Neural cell (in vitro differentiated cells): Measurements from ENCODE around the gene ELP4. TPM values are rescaled to one million over a fixed set of nuclear protein-coding genes. Genes with fewer than 3 reads are reported as not detected.
"Not testable (repeated sequence)": the region's sequence is repeated elsewhere in the genome, so short reads cannot be mapped to it uniquely, and the experiment has no call there.

Experiments
- H2AFZ ChIP-seq: fragments of 200-600, 300-800 bp; sonication (generic), shearing (Covaris generic); 2 replicates; pipeline ENCODE4 v1.6.0; 2014; ENCODE audit warnings: low read depth, mild to moderate bottlenecking, antibody characterized with exemption, low read length, moderate library complexity
- H3F3A ChIP-seq: fragments of 200-600 bp; shearing (Covaris generic); 2 replicates; pipeline ENCODE4 v1.6.1; 2016; ENCODE audit warnings: mild to moderate bottlenecking, moderate library complexity, mixed read lengths, antibody characterized with exemption, low read length; ENCODE audit not compliant: insufficient read depth, poor library complexity, severe bottlenecking
- H3K27ac ChIP-seq: fragments of 200-600, 300-800 bp; sonication (generic), shearing (Covaris generic); 2 replicates; pipeline ENCODE4 v1.5.1; 2014; ENCODE audit warnings: mild to moderate bottlenecking, low read length, moderate library complexity
- H3K27me3 ChIP-seq: fragments of 300-800, 200-600 bp; sonication (generic), shearing (Covaris generic); 2 replicates; pipeline ENCODE4 v1.6.0; 2014; ENCODE audit warnings: mild to moderate bottlenecking, low read depth, low read length, moderate library complexity; ENCODE audit not compliant: insufficient read depth
- H3K36me3 ChIP-seq: fragments of 300-800, 200-600 bp; sonication (generic), shearing (Covaris generic); 2 replicates; pipeline ENCODE4 v1.5.1; 2014; ENCODE audit warnings: mild to moderate bottlenecking, antibody characterized with exemption, low read length, moderate library complexity; ENCODE audit not compliant: insufficient read depth
- H3K4me2 ChIP-seq: fragments of 300-800, 200-600 bp; sonication (generic), shearing (Covaris generic); 2 replicates; pipeline ENCODE4 v1.6.0; 2014; ENCODE audit warnings: mild to moderate bottlenecking, low read length
- H3K4me3 ChIP-seq: fragments of 300-800, 200-600 bp; sonication (generic), shearing (Covaris generic); 2 replicates; pipeline ENCODE4 v1.5.1; 2014; ENCODE audit warnings: mild to moderate bottlenecking, low read length, moderate library complexity
- H3K79me2 ChIP-seq: fragments of 200-600 bp; shearing (Covaris generic); replicated peaks from 2 replicates; pipeline ENCODE4 v1.6.0; 2014; ENCODE audit warnings: mild to moderate bottlenecking, low read length, moderate library complexity; ENCODE audit not compliant: insufficient read depth
- H3K9ac ChIP-seq: fragments of 300-800, 200-600 bp; sonication (generic), shearing (Covaris generic); 2 replicates; pipeline ENCODE4 v1.6.1; 2016; ENCODE audit warnings: mild to moderate bottlenecking, low read length, mixed read lengths
- H3K9me2 ChIP-seq: fragments of 200-600 bp; shearing (Covaris generic); 2 replicates; pipeline ENCODE4 v1.6.1; 2016; ENCODE audit warnings: mild to moderate bottlenecking, low read length, mixed read lengths; ENCODE audit not compliant: insufficient read depth
- H3K9me3 ChIP-seq: fragments of 200-600, 300-800 bp; sonication (generic), shearing (Covaris generic); 2 replicates; pipeline ENCODE4 v1.6.1; 2016; ENCODE audit warnings: mild to moderate bottlenecking, mixed run types, low read length, moderate library complexity, mixed read lengths
- H4K20me1 ChIP-seq: fragments of 200-600 bp; shearing (Covaris generic); 2 replicates; pipeline ENCODE4 v1.6.1; 2016; ENCODE audit warnings: mild to moderate bottlenecking, mixed run types; ENCODE audit not compliant: insufficient read depth
- EP300 ChIP-seq: fragments of 450-650 bp; conservative IDR thresholded peaks from 2 replicates; pipeline ENCODE4 v1.6.1; 2014; ENCODE audit warnings: antibody characterized with exemption, mild to moderate bottlenecking, moderate library complexity; ENCODE audit not compliant: poor library complexity, severe bottlenecking
- EZH2 ChIP-seq: fragments of 200-600, 300-800 bp; shearing (Covaris generic), sonication (generic); IDR thresholded peaks from 2 replicates; pipeline ENCODE4 v1.6.1; 2014; ENCODE audit warnings: antibody characterized with exemption, low read length, borderline replicate concordance, mild to moderate bottlenecking; ENCODE audit not compliant: insufficient read depth, poor library complexity, severe bottlenecking
- MXI1 ChIP-seq: fragments of 450-650 bp; conservative IDR thresholded peaks from 2 replicates; pipeline ENCODE4 v1.6.1; 2014; ENCODE audit warnings: antibody characterized with exemption, mild to moderate bottlenecking; ENCODE audit not compliant: poor library complexity, severe bottlenecking
- POLR2AphosphoS5 ChIP-seq: IDR thresholded peaks from 2 replicates; pipeline ENCODE4 v1.6.1; 2012
- RAD21 ChIP-seq: fragments of 450-650 bp; conservative IDR thresholded peaks from 2 replicates; pipeline ENCODE4 v1.6.1; 2014; ENCODE audit warnings: antibody characterized with exemption, mild to moderate bottlenecking, moderate library complexity
- REST ChIP-seq: IDR thresholded peaks from 2 replicates; pipeline ENCODE4 v1.6.1; 2012; ENCODE audit warnings: borderline replicate concordance
- SMC3 ChIP-seq: fragments of 450-650 bp; conservative IDR thresholded peaks from 2 replicates; pipeline ENCODE4 v1.6.1; 2014; ENCODE audit warnings: antibody characterized with exemption, mild to moderate bottlenecking, moderate library complexity; ENCODE audit not compliant: poor library complexity
- TAF1 ChIP-seq: IDR thresholded peaks from 2 replicates; pipeline ENCODE4 v1.6.1; 2012; ENCODE audit warnings: low read depth
- polyA plus RNA-seq: library from polyadenylated mRNA; depleted of rRNA; stranded (reverse); fragments of >200 nt; gene quantifications from 2 replicates; pipeline ENCODE4 v1.2.3, GENCODE V29; 2014
- TF ChIP-seq, protein P1 (sequence below): fragments of 450-650 bp; IDR thresholded peaks from 2 replicates; pipeline ENCODE4 v1.5.1; 2014; ENCODE audit warnings: antibody characterized with exemption, mild to moderate bottlenecking, moderate library complexity; ENCODE audit not compliant: poor library complexity, severe bottlenecking

Gene ELP4
- polyA plus RNA-seq, 1 donor from 2014 or later, result 30.4 TPM

DNA sequence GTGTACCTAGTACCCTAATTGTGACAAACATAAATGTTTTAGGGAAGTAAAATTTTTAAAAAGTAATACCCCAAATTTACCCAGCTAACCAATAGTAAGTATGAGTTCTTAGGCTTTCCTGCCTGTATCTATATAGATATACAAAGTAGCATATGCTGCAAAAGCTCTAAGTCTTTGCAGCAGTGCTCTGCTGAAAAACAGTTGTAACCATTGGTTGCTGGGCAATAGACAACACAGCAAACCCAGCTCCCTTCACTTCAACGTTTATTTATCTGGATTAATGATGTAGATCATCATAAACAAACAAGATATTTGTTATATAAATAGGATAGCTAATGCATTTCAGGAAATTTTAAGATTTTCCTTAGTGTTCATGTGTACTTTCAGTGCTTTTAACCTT is 218.9 kb downstream of the ELP4 start:
- TF ChIP-seq EZH2 (no peak), EP300 (no peak), SMC3 (no peak), POLR2AphosphoS5 (no peak), TAF1 (no peak), MXI1 (no peak), REST (no peak), RAD21 (no peak)
- TF ChIP-seq, protein P1, sequence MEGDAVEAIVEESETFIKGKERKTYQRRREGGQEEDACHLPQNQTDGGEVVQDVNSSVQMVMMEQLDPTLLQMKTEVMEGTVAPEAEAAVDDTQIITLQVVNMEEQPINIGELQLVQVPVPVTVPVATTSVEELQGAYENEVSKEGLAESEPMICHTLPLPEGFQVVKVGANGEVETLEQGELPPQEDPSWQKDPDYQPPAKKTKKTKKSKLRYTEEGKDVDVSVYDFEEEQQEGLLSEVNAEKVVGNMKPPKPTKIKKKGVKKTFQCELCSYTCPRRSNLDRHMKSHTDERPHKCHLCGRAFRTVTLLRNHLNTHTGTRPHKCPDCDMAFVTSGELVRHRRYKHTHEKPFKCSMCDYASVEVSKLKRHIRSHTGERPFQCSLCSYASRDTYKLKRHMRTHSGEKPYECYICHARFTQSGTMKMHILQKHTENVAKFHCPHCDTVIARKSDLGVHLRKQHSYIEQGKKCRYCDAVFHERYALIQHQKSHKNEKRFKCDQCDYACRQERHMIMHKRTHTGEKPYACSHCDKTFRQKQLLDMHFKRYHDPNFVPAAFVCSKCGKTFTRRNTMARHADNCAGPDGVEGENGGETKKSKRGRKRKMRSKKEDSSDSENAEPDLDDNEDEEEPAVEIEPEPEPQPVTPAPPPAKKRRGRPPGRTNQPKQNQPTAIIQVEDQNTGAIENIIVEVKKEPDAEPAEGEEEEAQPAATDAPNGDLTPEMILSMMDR, result no peak
- Histone ChIP-seq H3K79me2 (no peaks in the 10 kb centered on the region), H3K27ac (no peak overlapping the region), H3K9me2 (no peaks in the 10 kb centered on the region), H3K9ac (no peak overlapping the region), H4K20me1 (no peaks in the 10 kb centered on the region), H3K4me3 (no peak overlapping the region), H3K36me3 (no peaks in the 10 kb centered on the region), H2AFZ (no peak overlapping the region), H3K27me3 (no peaks in the 10 kb centered on the region), H3F3A (no peaks in the 10 kb centered on the region), H3K4me2 (no peak overlapping the region), H3K9me3 (no peaks in the 10 kb centered on the region)

GRCh38 chr11:31740131-31740530 is 230.6 kb downstream of the ELP4 start:
- Histone ChIP-seq H3K9me2 (no peaks in the 10 kb centered on the region), H3F3A (no peaks in the 10 kb centered on the region), H3K27ac (no peak overlapping the region), H3K79me2 (no peaks in the 10 kb centered on the region), H2AFZ (no peak overlapping the region), H3K27me3 (no peaks in the 10 kb centered on the region), H3K9ac (no peak overlapping the region), H3K4me2 (no peak overlapping the region), H3K4me3 (no peak overlapping the region), H3K9me3 (no peaks in the 10 kb centered on the region), H3K36me3 (no peaks in the 10 kb centered on the region), H4K20me1 (no peaks in the 10 kb centered on the region)
- TF ChIP-seq EZH2 (no peak), MXI1 (no peak), EP300 (no peak), RAD21 (no peak), SMC3 (no peak), REST (no peak), TAF1 (no peak), POLR2AphosphoS5 (no peak)
- TF ChIP-seq, protein P1, result no peak

DNA sequence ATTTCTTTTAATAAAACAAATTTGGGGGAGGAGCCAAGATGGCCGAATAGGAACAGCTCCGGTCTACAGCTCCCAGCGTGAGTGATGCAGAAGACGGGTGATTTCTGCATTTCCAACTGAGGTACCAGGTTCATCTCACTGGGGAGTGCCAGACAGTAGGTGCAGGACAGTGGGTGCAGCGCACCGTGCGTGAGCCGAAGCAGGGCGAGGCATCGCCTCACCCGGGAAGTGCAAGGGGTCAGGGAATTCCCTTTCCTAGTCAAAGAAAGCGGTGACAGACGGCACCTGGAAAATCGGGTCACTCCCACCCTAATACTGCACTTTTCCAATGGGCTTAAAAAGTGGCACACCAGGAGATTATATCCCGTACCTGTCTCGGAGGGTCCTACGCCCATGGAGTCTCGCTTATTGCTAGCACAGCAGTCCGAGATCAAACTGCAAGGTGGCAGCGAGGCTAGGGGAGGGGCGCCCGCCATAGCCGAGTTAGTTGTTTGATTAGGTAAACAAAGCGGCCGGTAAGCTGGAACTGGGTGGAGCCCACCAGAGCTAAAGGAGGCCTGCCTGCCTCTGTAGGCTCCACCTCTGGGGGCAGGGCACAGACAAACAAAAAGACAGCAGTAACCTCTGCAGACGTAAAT is 231.3 kb downstream of the ELP4 start:
- not testable (repeated sequence) for H4K20me1 ChIP-seq, H3K27me3 ChIP-seq, H3K9me2 ChIP-seq, H3K9ac ChIP-seq, H3F3A ChIP-seq, H3K4me2 ChIP-seq, H3K27ac ChIP-seq, H2AFZ ChIP-seq, H3K4me3 ChIP-seq, H3K9me3 ChIP-seq, H3K79me2 ChIP-seq, H3K36me3 ChIP-seq
